Ovary (tissue), 3 donors: ENCODE measurements around the gene EIF2D.

Experiments
- CTCF ChIP-seq, 3 donors: fragments of 450-650 bp in 2 of 3; fragments of 200-600 bp in 1 of 3; IDR thresholded peaks; one replicate each; pipeline versions ENCODE4 v1.5.1 to v1.8.0; 2016 to 2022; ENCODE audit warnings: antibody characterized with exemption in 3 of 3, mild to moderate bottlenecking in 1 of 3
- POLR2A ChIP-seq: fragments of 450-650 bp; IDR thresholded peaks from one replicate; pipeline ENCODE4 v1.6.1; 2017; ENCODE audit warnings: antibody characterized with exemption, mild to moderate bottlenecking, moderate library complexity
- donor health status: DM: no; HTN: no; CAD: no.

GRCh38 chr1:206612129-206612876, at the start of gene EIF2D:
- TF ChIP-seq POLR2A (peak; percentile 53), CTCF (IDR thresholded peaks at IDR 0.05) (peak; percentile 99 to 100 (median 99))
